Lung microvascular endothelial cell (primary cell): ENCODE data around the gene SLC25A13. TPM values are rescaled to one million over a fixed set of nuclear protein-coding genes. Genes with fewer than 3 reads are reported as not detected.

ENCODE experiments used
- DNase-seq, 2 donors: peaks; one replicate each; pipeline versions ENCODE4 v3.0.0 to v3.0.0-alpha.2; 2010; ENCODE audit warnings: low read depth in 2 of 2
- total RNA-seq: library from RNA; depleted of rRNA; stranded (reverse); fragments of >200 nt; gene quantifications from 2 replicates; pipeline ENCODE4 v1.2.1, GENCODE V29; 2014

SLC25A13 gene
- total RNA-seq, 1 donor from 2014 or later, result 23.2 TPM

DNA sequence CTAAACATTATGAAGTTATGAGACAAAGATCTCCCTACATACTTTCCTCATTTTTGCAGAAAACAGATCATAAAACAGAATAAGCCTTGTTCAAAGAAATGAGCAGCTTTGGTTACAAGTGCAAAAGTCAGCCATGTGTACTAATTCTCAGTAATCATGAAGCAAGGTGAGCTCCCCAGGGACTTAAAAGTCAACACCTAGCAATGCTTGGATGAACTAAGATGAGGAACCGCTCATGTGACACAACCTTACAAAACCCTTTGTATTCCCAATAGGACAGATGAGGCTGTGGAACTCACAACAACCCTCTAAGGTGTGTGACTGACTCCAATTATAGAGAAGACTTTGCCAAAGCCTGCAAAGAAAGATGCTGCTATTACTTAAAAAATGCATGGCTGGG, 154.5 kb downstream of the SLC25A13 start:
- DNase-seq, result no peak

- no peak for DNase-seq
Measured at GRCh38 chr7:96161897-96162296, 160.0 kb downstream of the SLC25A13 start.

DNA sequence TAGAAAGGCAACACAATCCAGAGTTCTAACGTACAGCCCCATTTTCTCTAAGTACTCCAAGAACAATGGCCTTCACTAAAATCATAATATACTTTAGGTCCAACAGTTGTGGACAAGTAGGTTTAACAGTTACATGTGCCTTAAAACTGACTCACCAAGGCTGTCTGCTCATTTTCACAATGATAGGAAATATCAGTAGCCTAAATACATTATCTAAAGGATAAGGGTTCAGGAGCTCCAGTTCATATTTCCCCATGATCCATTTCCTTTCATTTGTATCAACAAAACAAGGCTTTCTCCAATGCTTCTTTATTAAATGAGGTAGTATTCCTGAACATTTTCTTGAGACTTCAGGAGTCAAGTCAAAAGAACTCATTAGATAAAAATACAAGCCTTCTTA, 164.0 kb downstream of the SLC25A13 start:
- peak; percentile 63 to 72 for DNase-seq

- DNase-seq, result peak in 1 of 2 donors; percentile 8
Measured at GRCh38 chr7:96154506-96154905, 167.4 kb downstream of the SLC25A13 start.

DNA sequence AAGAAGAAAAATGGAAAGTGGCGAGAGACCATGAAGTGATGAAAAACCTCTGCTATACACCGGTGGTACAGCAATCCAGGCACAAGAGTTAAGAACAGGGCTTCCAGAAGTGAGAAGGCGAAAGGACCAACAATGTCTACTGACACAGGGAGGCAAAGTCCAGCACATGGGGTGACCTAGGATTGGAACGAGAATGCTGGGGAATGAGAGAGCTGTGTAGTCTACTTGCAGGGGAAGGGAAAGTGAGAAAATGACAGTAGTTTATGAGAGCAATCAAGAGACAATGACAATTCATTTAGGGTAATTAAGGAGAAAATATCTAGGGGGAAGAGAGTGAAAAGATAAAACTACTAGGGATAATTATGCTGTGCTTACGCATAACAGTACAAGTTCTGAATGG, 169.2 kb downstream of the SLC25A13 start:
- no peak for DNase-seq

- no peak for DNase-seq
Measured at GRCh38 chr7:96151889-96152288, 170.0 kb downstream of the SLC25A13 start.

GRCh38 chr7:96144260-96144526, 177.7 kb downstream of the SLC25A13 start:
- DNase-seq, result no peak

DNA sequence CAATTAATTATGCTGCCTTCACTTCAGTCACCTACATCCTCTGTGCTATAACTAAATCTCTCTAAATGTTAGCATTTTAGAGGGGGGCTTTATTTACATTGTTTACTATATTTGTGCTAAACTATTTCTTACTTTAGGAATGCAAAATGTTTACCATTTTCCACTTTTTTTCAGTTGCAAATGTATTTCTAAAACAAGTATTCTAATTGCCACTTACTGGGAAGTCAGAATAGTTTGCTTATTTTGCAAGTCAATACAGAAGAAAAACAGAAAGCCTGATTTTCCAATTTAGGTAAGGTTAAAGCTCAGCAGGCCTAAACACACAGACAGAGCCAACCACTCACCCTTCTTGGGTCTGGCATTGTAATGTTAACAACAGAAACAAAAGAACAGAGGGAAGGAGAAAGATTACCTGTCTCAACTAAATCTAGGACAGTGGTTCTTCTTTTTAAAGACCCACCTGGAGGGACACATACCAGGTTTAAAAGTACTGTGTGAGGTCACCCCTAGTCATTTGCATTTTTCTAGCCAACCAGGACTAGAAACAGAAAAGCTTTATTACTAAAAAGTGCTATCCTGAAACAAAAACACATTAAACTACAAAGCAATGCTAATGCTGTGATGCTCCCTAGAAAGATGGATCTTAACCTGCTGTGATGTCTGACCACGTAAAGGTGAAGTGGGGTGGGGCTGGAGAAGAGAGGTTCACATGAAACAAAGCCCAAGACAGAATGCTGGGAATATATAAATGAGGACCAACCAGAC, 178.2 kb downstream of the SLC25A13 start:
- no peak for DNase-seq

DNA sequence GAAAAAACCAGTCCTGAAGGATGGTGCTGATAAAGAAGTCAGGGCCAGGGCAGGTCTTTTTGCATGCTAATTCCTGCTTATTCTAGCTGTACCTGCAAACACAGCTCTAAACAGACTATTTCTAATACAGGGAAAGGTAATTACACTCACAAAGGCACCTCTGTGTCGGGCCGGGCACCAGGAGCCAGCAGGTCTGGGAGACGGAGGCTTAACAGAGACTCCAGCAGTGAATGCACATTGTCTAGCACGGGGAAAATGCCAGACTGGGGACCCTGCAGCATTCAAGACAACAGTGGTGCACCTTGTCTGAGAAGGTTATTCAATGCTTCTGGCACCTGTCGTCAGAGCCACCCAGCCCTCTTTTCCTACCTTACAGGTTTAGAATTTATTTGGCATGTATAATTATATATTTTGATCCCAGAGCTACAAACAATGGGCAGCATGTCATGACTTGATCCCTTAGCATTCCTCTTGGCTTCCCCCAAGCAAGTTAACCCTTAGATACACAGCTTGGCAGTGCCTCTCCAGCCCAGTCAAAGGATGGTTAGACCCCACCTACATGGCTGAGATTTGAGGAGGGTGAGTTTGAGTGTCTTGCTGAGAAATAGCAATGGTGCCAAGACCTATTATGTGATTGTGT, 185.2 kb downstream of the SLC25A13 start:
- DNase-seq, result no peak

GRCh38 chr7:96135241-96135640, 186.7 kb downstream of the SLC25A13 start:
- no peak for DNase-seq

GRCh38 chr7:96131525-96131924, 190.4 kb downstream of the SLC25A13 start:
- DNase-seq, result no peak

DNA sequence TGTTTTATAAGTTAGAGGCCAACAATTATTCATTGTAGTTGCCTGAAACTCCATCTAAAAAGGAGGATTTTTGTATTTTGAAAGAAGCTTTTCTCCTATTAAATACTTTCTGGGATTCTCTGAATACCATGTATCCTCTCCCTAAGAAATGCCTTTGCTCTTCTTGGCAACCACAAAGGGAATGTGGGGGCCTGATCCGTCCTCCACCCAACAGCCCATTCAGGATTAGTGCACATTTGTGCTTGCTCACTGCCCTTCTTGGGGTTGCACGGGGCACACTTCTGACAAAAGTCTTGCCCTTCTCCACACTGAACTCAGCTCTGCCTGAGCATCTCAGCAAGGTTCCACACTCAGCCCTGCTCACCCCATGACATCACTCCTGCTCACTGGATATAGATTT, 194.2 kb downstream of the SLC25A13 start:
- no peak for DNase-seq

DNA sequence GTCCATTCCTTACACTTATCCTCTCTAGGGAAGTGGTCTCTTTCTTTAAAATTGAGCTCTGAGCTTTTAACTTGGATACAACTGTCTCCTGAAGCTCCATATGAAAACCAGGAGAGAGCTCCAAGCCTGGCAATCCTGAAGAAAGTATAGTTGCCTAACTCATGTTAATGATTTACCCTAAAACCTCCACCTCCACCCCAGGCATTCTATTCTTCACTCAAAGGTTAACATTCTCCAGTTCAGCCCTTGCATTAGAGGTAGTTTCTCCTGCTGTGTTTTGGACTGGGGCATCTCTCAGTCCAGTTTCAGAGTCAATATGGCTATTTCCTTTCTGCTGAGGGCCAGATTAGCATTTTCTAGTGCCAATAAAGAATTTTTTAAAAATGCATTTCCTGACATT, 195.5 kb downstream of the SLC25A13 start:
- DNase-seq, result no peak

GRCh38 chr7:96122746-96123145, 199.2 kb downstream of the SLC25A13 start:
- DNase-seq, result no peak

- no peak for DNase-seq
Measured at GRCh38 chr7:96121752-96122151, 200.1 kb downstream of the SLC25A13 start.

DNA sequence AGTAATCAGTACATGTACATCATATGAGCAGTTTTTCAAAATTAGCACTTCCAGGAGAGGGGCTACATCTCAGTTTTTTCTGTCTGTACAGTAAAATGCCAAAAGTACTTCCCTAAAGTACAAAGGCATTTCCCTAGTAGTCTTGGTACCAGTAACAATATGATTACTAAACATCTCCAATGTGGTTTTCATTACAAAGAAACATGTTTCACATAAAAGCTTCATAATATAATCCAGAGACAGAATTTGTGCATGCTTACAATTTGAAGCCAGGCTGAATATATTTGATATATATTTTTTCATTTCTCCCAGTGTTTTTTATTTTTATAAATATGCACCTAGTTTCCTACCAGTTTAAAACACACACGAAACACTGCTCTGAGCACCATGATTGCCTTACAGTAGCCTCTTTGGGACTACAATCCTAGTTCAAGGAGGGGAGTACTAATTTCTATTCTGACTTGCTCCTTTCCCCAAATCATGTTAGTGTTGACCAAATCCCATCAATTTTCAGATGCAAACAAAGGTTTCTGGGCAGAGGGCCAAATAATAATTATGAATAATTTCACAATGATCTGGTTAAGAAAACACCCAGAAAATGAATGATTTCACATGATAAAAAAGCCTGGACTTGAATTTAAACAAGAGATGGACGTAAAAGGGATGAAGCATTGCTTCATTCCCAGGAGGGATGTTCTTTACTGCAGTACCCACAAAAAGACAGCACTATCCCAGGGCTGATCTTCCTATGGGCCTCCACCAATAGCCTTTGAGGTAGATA, 201.3 kb downstream of the SLC25A13 start:
- peak in 1 of 2 donors; percentile 16 for DNase-seq

DNA sequence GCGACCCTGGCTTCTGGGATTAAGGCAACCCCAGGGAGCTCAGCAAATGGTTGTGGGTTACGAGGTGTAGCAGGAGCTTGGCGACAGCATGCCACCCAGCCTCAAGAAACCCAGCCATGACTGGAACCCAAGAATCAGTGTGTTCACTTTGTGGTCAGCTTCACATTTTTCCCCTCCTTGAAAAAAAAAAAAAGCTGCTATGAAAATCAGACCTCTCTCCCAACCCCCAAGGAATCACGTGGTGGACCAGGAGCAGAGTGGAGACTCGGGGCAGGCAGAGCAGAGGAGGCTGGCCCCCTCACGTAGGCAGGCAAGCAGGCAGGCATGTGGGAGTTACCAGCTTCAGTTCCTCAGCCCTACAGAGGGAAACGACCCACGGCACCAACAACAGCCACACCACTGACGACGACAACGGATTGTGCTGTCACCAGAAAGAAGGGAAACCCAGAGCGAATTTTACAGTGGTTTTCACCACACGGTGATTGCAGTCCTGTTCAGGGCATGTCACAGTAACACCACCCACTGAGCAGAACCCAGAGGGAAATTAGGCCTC, 203.4 kb downstream of the SLC25A13 start:
- no peak for DNase-seq

DNA sequence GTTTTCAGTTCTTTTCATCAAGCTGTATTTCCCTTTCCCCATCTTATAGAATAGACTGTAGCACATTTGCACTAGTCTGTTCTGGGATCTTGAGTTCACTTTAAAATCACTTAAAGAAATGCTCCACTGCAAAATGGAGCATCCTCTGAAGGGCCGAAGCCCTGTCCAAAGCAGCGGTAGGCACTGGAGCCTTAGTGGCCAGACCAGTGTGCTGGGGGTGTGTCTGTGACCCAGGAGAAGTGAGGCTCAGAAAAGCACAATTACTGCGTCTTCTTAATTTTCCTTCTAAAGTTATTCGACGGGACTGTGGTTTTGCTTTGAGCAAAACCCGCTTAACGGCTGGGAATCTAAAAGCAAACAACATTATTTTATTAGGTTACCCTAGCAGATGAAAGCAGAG, 205.7 kb downstream of the SLC25A13 start:
- no peak for DNase-seq

DNA sequence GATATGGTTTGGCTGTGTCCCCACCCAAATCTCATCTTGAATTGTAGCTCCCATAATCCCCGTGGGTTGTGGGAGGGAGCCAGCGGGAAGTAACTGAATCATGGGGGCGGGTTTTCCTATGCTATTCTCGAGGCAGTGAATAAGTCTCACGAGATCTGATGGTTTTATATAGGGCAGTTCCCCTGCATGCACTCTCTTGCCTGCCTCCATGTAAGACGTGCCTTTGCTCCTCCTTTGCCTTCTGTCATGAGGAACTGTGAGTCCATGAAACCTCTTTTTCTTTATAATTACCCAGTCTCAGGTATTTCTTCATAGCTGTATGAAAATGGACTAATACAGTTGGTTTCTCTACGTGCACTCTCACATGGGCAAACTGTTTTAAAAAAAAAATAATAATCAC, 207.7 kb downstream of the SLC25A13 start:
- DNase-seq, result no peak

GRCh38 chr7:96111405-96111804, 210.5 kb downstream of the SLC25A13 start:
- no peak for DNase-seq

GRCh38 chr7:96104984-96105383, 216.9 kb downstream of the SLC25A13 start:
- DNase-seq, result no peak

DNA sequence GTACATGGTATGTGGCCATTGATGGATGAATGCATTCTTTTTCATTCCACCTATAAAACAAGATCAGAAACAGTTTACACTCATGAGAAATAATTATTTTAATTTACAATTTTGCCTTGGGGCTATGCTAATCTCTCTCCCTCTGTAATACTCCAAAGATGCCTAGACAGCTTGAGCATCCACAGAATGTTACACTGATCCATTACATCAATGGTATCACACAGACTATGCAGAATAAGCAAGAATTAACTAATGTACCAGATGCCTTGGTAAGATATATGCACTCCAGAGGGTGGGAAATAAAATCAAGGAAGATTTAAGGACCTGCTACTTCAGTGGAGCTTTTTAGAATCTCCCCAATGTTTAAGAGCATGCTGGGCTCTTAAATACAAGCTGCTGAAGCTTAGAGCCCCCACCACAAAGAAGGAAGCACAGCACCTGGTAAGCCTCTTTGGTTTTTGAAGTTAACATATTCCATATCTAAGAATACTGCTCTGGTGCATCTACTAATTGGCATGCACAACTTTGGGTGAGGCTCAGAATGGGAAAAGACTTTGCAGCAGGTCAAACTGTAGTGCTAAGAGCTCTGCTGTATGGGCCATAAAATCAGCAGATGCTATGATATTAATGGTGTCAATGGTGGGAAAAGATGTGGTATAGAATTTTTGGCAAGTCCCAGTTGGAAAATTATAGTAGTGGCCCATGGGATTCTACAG, 219.6 kb downstream of the SLC25A13 start:
- no peak for DNase-seq
